ENCODE data around the gene KCNK2.

Gene KCNK2

GRCh38 chr1:215101511-215101910 is 19.0 kb downstream of the KCNK2 start:
- DNase-seq: no peak

DNA sequence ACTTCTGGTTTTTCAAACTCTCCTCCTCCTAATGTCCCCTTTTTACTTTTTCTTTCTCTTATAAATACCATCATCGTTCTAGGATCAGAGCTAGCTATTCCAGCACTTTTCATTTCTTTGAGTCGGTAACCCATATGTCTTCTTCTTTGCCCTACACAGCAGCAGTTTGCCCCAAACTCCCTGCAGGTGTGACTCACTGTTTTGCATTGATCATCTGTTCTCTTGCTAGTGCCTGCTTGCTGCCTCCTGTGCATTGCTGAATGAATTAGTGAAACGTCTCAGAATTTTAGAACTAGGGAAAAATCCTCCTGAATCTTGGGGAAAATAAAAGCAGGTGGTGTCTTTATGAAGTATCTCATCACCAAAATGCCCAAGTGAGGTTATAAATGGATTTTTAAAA is 21.7 kb downstream of the KCNK2 start:
- no peak for DNase-seq

GRCh38 chr1:215106067-215106466 is 23.5 kb downstream of the KCNK2 start:
- DNase-seq: no peak

DNA sequence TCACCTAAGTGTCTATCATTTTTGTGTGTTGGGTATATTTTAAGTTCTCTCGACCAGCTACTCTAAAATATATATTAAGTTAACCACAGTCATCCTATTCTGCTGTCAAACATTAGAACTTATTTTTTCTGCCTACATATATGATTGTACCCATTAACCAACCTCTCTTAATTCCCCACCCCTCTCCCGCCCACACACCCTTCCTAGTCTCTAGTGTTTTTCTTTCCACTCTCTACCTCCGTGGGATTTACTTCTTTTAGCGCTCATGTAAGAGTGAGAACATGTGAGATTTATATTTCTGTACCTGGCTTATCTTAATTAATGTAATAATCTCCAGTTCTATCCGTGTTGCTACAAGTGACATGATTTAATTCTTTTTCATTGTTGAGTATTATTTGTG is 26.6 kb downstream of the KCNK2 start:
- DNase-seq: no peak

DNA sequence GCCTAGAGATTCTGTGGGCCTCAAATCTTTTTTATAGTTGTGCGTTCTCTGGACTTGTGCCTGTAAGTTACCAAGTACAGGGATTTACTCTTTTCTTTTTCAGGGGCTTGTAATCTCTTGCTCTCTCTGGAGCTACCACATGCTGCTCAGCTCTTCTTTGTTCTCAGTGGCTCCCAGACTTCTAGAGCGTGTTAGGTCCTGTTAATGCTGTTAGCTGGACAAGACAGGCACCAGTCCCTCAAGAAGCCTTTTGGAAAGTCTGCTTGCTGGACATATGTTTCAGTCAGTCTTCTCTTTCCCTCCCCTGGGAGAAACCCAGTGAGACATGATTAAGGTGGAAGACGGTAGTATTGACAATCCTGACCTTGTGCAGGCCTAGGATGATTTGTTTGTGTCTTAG is 29.4 kb downstream of the KCNK2 start:
- no peak for DNase-seq

- no peak for DNase-seq
These were observed 31.2 kb downstream of the KCNK2 start for GRCh38 chr1:215113776-215114153.

DNA sequence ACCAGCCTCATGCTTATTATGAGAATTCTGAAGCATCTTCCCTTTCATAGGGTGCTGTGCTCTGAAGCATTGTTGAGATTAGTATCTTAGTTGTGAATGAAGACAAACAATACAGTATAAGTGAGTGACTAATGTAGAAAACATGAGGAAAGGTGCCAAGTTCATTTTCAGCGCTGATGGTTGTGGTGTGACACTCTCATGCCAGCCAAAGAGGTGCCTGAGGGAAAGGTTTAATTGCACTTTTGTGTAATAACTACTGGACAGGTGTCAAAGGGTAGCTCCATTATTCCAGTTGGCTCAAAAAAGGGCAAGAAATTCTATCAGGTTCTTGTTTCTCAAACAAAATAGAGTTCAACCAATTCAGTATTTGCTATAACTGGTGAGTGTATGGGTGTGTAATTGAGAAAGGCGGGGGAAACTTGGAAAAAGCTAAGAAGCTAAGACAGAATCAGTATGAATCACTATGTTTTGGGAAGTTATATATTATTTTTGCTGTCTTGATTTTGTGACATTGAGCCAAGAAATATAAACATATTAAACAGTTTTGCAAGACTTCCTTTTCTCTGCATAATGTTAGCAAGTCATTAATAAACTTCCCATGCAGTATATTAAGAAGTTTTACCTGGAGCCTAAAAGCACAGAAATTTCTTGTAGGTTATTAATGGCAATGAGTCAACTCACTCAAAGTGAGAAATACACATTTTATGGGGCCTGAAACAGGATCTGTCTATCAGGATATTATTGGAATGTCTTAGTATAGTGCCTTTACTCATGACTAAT is 31.8 kb downstream of the KCNK2 start:
- DNase-seq: no peak

- DNase-seq: no peak
These were observed 33.2 kb downstream of the KCNK2 start for GRCh38 chr1:215115760-215116159.

DNA sequence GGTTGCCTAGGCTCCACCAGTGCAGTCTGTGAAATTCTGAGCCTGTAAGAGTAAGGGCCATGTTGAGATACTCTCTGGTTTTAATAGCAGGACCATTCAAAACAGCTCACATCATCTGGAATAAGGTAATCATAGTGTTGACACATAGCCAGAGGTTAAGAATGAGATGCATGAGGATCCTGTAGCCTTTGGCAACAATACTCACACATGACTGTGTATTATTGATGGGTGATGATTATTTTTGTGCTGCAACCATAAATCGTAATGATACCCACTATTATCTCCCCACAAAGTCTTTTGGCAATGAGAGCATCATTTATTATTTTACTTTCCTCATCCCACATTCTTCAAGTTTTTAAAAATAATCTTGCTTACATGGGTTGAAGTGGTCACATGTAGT is 35.5 kb downstream of the KCNK2 start:
- no peak for DNase-seq

- DNase-seq: no peak
These were observed 36.5 kb downstream of the KCNK2 start for GRCh38 chr1:215119056-215119455.

GRCh38 chr1:215119719-215120365 is 37.3 kb downstream of the KCNK2 start:
- no peak for DNase-seq

GRCh38 chr1:215128504-215128903 is 46.0 kb downstream of the KCNK2 start:
- DNase-seq: no peak

DNA sequence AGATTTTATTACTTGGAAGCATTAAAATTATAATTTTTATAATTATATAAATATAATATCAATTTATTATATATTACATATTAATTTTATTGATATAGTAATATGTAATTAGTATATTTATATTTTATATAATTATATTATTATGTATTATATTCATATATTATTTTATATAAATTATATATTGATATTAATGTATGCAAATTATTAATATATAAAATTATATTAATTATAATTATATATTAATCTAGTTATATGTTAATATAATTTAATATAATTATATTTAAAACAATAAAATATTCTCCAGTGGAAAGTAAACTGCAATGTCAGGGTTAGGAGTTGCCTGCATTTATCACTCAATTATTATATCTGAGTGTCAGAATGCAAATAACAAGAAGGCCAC is 48.8 kb downstream of the KCNK2 start:
- no peak for DNase-seq

- DNase-seq: no peak
These were observed 49.6 kb downstream of the KCNK2 start for GRCh38 chr1:215132156-215132555.

- DNase-seq: no peak
These were observed 51.0 kb downstream of the KCNK2 start for GRCh38 chr1:215133532-215133931.

DNA sequence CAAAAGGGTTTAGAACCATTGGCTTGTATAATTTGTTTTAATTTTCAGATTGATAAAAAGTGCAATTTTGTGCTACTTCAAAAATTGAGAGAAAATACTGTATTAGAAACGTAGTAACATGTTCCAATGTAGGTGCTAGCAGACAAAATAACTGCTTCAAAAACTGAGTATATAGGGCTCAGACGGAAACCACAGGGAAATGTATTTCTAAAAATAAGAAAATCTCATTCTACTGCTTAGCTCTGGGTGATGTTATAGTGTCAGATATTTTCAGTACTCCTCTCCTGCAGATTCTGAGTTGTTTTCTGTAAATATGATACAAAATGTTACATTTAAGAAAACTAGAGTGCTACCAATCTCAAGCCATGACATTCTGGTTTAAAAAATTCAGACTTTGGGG is 55.4 kb downstream of the KCNK2 start:
- DNase-seq: no peak

DNA sequence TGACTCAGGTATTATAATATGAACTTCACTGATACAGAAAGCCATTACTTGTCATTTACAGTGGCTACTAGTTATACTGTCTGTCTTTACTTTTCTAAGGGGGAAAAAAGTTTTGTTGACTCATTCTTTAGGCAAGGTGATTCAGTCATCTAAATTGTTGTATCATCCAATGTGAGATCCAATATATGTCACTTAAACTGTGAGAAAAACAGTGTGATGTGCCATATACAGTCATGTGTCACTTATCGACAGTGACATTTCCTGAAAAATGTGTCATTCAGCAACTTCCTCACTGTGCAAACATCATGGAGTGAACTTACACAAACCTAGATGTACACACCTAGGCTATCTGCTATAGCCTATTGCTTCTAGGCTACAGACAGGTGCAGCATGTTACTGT is 57.6 kb downstream of the KCNK2 start:
- no peak for DNase-seq

DNA sequence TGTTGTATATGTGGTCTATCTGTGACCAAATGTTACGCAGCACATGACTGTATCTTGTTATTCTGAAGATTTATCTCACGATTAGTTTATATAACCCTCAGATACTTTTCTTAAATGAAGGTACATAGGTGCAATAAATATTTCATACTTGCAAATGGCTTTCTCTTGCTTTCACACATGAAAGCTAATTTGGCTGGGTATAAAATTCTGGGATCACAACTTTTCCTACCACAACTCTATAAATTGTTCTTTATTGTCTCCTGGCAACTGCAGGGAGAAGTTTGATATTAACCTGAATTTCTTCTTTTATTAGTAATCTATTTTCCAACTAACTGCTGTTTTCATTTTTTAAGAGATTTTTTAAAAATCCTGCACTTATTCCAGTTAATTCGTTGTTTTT is 58.9 kb downstream of the KCNK2 start:
- no peak for DNase-seq

DNA sequence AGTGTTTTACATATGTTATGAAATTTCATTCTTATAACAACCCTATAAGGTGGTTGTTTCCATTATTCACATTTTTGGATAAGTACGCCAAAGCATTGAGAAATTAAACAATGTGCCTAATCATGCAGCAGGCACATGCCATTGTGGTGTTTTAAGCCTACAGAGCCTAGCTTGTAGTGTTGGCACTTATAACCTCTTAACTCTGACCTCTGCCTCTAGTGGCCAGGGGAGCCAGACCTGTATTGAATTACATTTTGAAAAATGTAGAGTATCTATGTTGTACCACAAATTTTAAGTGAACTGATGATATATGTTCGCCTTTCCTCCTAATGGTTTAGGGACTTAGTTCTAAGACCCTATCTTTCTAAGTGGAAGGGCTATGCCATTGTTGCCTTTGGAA is 61.0 kb downstream of the KCNK2 start:
- no peak for DNase-seq

- no peak for DNase-seq
These were observed 63.9 kb downstream of the KCNK2 start for GRCh38 chr1:215146240-215146975.

DNA sequence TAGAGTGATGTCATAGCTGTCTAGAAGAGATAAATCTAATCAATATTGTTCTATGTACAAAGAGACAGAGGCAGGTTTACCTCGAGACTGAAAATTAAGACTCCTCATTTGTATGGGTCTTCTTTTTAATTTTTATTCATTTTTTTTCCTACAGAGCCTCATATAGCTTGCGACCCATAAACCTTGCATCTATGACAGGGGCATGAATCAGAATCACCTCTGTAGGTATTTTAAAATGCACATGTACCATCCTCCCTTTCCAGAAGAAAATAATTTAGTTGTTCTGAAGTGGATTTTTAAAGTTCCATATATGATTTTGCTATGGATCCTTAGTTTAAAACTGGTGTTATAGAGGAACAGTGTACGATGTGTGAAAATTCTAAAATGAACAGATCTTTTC is 64.5 kb downstream of the KCNK2 start:
- no peak for DNase-seq

DNA sequence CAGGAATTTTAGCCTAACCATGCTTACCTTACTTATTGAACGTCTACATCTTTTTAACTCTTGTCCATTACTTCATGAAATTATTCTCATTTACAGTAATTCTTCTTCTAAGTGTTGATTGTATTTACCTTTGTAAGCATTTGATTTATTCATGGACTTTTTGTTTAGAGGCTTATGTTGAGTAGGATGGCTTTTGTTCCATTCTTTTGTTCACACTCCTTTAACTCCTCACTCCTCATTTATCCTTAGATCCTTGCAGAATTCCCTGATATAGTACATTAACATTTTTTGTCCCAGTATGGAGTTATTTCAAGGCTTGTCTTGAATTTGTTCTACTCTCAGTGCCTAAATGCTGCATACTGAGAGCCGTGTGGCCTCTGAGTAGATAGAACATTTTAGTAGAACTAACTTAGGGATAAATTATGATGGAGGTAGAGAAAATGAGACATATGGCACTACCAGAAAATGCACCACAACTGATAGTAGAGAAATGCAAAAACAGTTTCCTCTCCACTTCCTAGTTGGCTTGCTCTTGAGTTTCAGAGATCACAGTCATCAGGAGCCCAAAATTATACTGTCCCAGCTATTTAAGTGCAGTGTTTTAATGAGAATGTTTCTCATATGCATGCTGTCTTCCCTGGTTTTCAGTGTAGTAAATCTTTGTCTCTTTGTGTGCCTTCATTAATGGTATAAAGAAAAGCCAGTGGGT is 69.5 kb downstream of the KCNK2 start:
- no peak for DNase-seq

DNA sequence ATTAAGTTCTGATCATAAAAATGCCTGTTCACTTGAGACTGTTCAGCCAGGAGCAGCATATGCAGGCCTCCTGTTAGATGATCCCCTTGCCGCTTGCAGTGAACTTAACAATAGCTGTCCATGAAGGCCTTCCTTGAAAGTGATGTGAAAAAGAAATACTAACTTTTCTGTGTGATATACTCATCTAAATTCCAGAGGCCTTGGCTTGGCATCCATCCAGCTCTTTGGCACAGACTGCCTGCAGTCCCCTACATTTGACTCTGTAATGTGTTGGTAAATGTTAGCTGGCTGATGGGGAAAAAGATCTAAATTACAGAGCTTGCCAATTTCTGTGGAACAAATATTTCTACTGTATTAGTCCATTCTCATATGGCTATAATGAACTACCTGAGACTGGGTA is 73.7 kb downstream of the KCNK2 start:
- no peak for DNase-seq

DNA sequence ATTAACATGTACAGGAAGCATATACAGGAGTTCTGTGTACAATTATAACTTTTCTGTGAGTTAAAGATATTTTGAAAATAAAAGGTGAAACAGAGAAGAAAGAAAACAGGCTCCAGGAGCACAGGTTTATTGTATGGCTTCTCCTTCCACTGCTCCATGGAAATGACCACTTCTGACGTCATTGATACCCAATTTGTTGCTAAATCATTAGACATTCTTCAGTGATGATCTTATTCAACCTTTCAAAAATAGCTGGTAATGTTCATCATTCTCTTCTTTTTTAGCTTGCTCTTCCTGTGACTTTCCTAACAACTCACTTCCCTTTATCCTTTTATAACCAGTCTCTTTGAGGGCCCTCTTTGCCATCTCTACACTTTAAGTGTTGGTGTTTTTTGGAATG is 77.8 kb downstream of the KCNK2 start:
- DNase-seq: no peak

Measured in CD4-positive, alpha-beta T cell treated with Interleukin-4 for 4 hours (primary cell).